Fibroblast of skin of right biceps (primary cell): ENCODE measurements around the gene UROC1.

Experiments
- DNase-seq: peaks from one replicate; pipeline ENCODE4 v3.0.0-alpha.2; 2013

UROC1 gene

GRCh38 chr3:126493739-126494138 is 23.8 kb downstream of the UROC1 start:
- no peak for DNase-seq

GRCh38 chr3:126493051-126493450 is 24.5 kb downstream of the UROC1 start:
- no peak for DNase-seq

GRCh38 chr3:126491221-126492013 is 26.2 kb downstream of the UROC1 start:
- no peak for DNase-seq

GRCh38 chr3:126490619-126491018 is 27.0 kb downstream of the UROC1 start:
- DNase-seq: no peak

- no peak for DNase-seq
These were observed 28.5 kb downstream of the UROC1 start for GRCh38 chr3:126488886-126489569.

GRCh38 chr3:126488185-126488584 is 29.4 kb downstream of the UROC1 start:
- DNase-seq: no peak

GRCh38 chr3:126487151-126487771 is 30.3 kb downstream of the UROC1 start:
- peak; percentile 14 for DNase-seq

GRCh38 chr3:126486360-126486847 is 31.2 kb downstream of the UROC1 start:
- peak; percentile 5 for DNase-seq

GRCh38 chr3:126485956-126486355 is 31.6 kb downstream of the UROC1 start:
- no peak for DNase-seq

- no peak for DNase-seq
These were observed 32.2 kb downstream of the UROC1 start for GRCh38 chr3:126485176-126485897.

GRCh38 chr3:126484662-126485061 is 32.9 kb downstream of the UROC1 start:
- no peak for DNase-seq

- DNase-seq: no peak
These were observed 33.4 kb downstream of the UROC1 start for GRCh38 chr3:126484148-126484547.

GRCh38 chr3:126483321-126483761 is 34.2 kb downstream of the UROC1 start:
- no peak for DNase-seq

- no peak for DNase-seq
These were observed 34.9 kb downstream of the UROC1 start for GRCh38 chr3:126482503-126483255.

- no peak for DNase-seq
These were observed 35.6 kb downstream of the UROC1 start for GRCh38 chr3:126481808-126482502.

- no peak for DNase-seq
These were observed 36.7 kb downstream of the UROC1 start for GRCh38 chr3:126480861-126481260.

- no peak for DNase-seq
These were observed 37.4 kb downstream of the UROC1 start for GRCh38 chr3:126480206-126480605.

GRCh38 chr3:126479642-126480041 is 37.9 kb downstream of the UROC1 start:
- no peak for DNase-seq

GRCh38 chr3:126478581-126479310 is 38.8 kb downstream of the UROC1 start:
- no peak for DNase-seq

GRCh38 chr3:126477061-126477380 is 40.6 kb downstream of the UROC1 start:
- no peak for DNase-seq
